HS-5 (cell line): ENCODE measurements around the gene LMNTD1.
"Not testable (repeated sequence)": the region's sequence is repeated elsewhere in the genome, so short reads cannot be mapped to it uniquely, and the experiment has no call there.

Experiments
- DNase-seq: peaks from one replicate; pipeline ENCODE4 v3.0.0-alpha.2; 2012; ENCODE audit warnings: low read depth

Gene LMNTD1

DNA sequence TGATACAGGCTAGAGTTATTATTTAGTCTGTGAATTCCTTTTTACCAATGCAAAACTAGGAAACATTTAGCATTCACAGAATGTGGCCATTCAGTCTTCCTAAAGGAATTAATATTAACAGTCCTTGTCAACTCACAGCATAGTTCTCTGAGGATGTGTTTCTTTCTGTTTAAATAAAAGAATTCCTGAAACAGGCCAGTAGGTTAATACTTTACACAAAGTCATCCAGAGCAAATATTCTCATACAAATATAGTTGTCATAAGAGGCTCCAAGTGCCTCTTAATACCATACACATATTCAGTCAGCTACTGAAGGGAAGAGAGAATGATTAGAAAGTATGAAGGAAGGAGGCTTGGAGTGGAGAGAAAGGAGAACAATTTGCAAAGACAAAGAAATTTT lies 120.1 kb downstream of the LMNTD1 start:
- no peak for DNase-seq

GRCh38 chr12:25427337-25428249 lies 125.5 kb downstream of the LMNTD1 start:
- DNase-seq, result no peak

DNA sequence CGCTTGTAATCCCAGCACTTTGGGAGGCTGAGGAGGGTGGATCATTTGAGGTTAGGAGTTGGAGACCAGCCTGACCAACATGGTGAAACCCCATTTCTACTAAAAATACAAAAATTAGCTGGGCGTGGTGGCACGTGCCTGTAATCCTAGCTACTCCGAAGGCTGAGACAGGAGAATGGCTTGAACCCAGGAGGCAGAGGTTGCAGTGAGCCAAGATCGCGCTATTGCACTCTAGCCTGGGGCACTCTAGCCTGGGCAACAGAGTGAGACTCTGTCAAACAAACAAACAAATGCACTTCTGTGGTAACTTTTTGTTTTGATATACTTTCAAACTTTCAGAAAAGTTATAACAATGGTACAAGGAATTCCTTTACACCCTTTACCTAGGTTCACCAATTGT lies 126.3 kb downstream of the LMNTD1 start:
- not testable (repeated sequence) for DNase-seq
